ENCODE results near the gene SBF2. TPM values are rescaled to one million over a fixed set of nuclear protein-coding genes. Genes with fewer than 3 reads are reported as not detected.

The SBF2 gene
- total and polyA plus RNA-seq, 4 experiments from 2014 or later, result 0.50 to 15.4 (median 10.2) TPM

DNA sequence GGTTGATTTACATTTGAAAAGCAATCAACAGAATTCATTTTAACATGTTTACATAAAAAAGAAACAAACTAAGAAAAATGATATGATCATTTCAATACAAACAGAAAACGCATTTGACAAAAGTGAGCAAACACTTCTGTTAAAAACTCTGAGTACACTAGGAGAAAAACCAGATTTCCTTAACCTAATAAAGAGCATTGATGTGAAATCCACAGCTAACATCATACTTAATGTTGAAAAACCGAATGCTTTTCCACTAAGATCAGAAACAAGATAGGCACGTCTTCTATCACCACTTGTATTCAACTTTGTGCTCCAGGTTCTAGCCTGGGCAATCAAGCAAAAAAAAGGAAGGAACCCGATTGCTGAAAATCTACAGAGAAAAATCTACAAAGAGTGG, 227.6 kb downstream of the SBF2 start:
- Mint-ChIP-seq H3K4me1 (peaks cover 0 to 4% (median 3%) of the 10 kb centered on the region in 4 donors), H3K36me3 (peaks cover 13 to 14% of the 10 kb centered on the region in 2 donors), H3K9me3 (peaks cover 0 to 28% (median 20%) of the 10 kb centered on the region in 8 donors), H3K4me3 (no peak overlapping the region), H3K27ac (no peak overlapping the region), H3K27me3 (no peaks in the 10 kb centered on the region)
- Histone ChIP-seq H3K27ac (ENCODE audit: low read depth, low read length) (no peak overlapping the region), H3K9me3 (ENCODE audit: control insufficient read depth in 1 of 2, low read length in 2 of 2) (no peaks in the 10 kb centered on the region), H3K27me3 (ENCODE audit: insufficient read depth, low read length) (no peaks in the 10 kb centered on the region), H3K4me3 (ENCODE audit: low read length in 2 of 2) (no peak overlapping the region), H3K36me3 (ENCODE audit: insufficient read depth, low read length) (no peaks in the 10 kb centered on the region), H3K4me1 (ENCODE audit: insufficient read depth, low read length) (no peaks in the 10 kb centered on the region)
- POLR2A ChIA-PET (ENCODE audit: partially characterized antibody), result no interaction called here
- DNase-seq, result no peak
- intact Hi-C loops (cut with micrococcal nuclease), result no loop called here
- CTCF ChIA-PET (ENCODE audit: partially characterized antibody), result no interaction called here

DNA sequence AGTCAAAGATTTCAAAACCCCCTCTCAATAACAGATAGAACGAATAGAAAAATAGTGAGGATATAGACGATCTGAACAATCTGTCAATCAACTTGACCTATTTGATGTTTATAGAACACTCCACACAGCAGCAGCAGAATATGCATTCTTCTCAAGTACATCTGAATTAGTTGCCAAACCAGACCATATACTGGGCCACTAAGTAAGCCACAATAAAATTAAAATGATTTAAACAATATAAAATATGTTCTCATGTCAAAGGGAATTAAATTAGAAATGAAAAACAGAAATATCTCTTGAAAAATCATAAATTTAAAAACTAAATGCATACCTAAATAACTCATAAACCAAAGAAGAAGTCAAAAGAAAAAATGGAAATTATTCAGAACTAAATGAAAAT, 229.2 kb downstream of the SBF2 start:
- H3K9me3 ChIP-seq (ENCODE audit: control insufficient read depth in 1 of 2, low read length in 2 of 2), result no peaks in the 10 kb centered on the region
- Mint-ChIP-seq H3K4me3 (no peak overlapping the region), H3K9me3 (peaks cover under 1 to 31% (median 28%) of the 10 kb centered on the region in 8 donors), H3K4me1 (peaks cover 0 to 4% (median 3%) of the 10 kb centered on the region in 4 donors), H3K27me3 (no peaks in the 10 kb centered on the region), H3K27ac (no peak overlapping the region), H3K36me3 (peaks cover 21 to 24% of the 10 kb centered on the region in 2 donors)
- intact Hi-C loops (cut with micrococcal nuclease), result no loop called here
- no peak overlapping the region for H3K4me3 ChIP-seq (ENCODE audit: low read length in 2 of 2)
- H3K27ac ChIP-seq (ENCODE audit: low read depth, low read length), result no peak overlapping the region
- no peaks in the 10 kb centered on the region for H3K27me3 ChIP-seq (ENCODE audit: insufficient read depth, low read length)
- no peaks in the 10 kb centered on the region for H3K36me3 ChIP-seq (ENCODE audit: insufficient read depth, low read length)
- ChIA-PET POLR2A (ENCODE audit: partially characterized antibody) (no interaction called here), CTCF (ENCODE audit: partially characterized antibody) (interaction anchor here (1.5 kb wide), 1 partner anchor 12 kb away, joined by 4 read pairs; no protein-coding TSS in a partner anchor)
- H3K4me1 ChIP-seq (ENCODE audit: insufficient read depth, low read length), result no peaks in the 10 kb centered on the region
- no peak for DNase-seq

DNA sequence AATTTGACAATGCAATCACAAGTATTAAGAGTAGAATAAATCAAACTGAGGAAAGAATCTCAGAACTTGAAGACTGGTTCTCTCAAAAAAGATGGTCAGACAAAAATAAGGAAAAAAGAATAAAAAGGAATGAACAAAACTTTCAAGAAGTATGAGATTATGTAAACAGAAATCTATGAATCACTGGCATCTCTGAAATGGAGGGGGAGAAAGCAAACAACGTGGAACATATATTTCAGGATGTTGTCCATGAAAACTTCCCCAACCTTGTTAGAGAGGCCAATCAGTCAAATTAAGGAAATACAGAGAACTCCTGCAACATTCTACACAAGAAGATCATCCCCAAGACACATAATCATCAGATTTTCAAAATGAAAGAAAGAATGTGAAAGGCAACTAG, 235.7 kb downstream of the SBF2 start:
- Mint-ChIP-seq H3K27me3 (no peaks in the 10 kb centered on the region), H3K36me3 (peaks cover 39 to 56% of the 10 kb centered on the region in 2 donors), H3K27ac (no peak overlapping the region), H3K4me3 (no peak overlapping the region), H3K4me1 (peaks cover 0 to 1% (median 0%) of the 10 kb centered on the region in 4 donors), H3K9me3 (peaks cover 5 to 72% (median 58%) of the 10 kb centered on the region in 8 donors)
- Histone ChIP-seq H3K27ac (ENCODE audit: low read depth, low read length) (no peak overlapping the region), H3K36me3 (ENCODE audit: insufficient read depth, low read length) (no peaks in the 10 kb centered on the region), H3K4me1 (ENCODE audit: insufficient read depth, low read length) (no peaks in the 10 kb centered on the region), H3K9me3 (ENCODE audit: control insufficient read depth in 1 of 2, low read length in 2 of 2) (no peaks in the 10 kb centered on the region), H3K4me3 (ENCODE audit: low read length in 2 of 2) (no peak overlapping the region), H3K27me3 (ENCODE audit: insufficient read depth, low read length) (no peaks in the 10 kb centered on the region)
- ChIA-PET CTCF (ENCODE audit: partially characterized antibody) (no interaction called here), POLR2A (ENCODE audit: partially characterized antibody) (no interaction called here)
- no peak for DNase-seq
- intact Hi-C loops (cut with micrococcal nuclease), result no loop called here

DNA sequence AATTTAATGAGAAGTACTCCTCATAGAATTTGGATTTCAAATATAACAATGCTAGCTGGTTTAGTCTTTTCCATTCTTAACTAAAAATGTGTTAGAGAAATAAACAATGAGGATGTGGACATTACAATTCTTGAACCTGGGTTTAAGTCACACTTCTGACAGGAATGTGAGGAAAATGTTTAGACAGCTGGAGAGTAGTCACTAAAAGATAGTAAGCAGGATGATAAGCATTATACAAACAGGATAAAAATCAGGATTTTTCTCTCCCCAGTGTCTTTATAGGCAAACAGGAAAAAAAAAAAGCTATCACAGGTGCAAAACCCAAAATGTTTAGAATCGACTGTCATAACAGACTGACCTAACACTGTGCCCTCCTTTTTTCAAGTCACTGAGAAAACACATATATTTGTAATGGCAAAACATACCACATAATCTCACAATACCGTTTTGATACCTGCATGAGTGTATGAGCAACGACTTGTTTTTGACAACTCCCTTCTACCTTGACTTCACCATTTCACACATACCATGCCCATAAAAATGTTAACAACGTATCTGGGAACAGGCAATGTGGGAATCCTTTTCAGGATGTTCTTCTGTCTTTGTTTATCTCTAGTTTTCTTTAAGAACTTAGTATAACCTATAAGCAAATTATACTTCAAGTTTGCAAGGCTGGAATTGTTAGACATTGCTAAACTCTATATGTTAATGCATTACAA, 242.0 kb downstream of the SBF2 start:
- Mint-ChIP-seq H3K4me3 (no peak overlapping the region), H3K9me3 (peaks cover 2 to 36% (median 9%) of the 10 kb centered on the region in 8 donors), H3K27me3 (no peaks in the 10 kb centered on the region), H3K36me3 (peaks cover 7 to 10% of the 10 kb centered on the region in 2 donors), H3K4me1 (no peaks in the 10 kb centered on the region), H3K27ac (no peak overlapping the region)
- DNase-seq, result no peak
- no peaks in the 10 kb centered on the region for H3K36me3 ChIP-seq (ENCODE audit: insufficient read depth, low read length)
- ChIA-PET POLR2A (ENCODE audit: partially characterized antibody) (no interaction called here), CTCF (ENCODE audit: partially characterized antibody) (no interaction called here)
- H3K4me3 ChIP-seq (ENCODE audit: low read length in 2 of 2), result no peak overlapping the region
- H3K27me3 ChIP-seq (ENCODE audit: insufficient read depth, low read length), result no peaks in the 10 kb centered on the region
- intact Hi-C loops (cut with micrococcal nuclease), result no loop called here
- no peak overlapping the region for H3K27ac ChIP-seq (ENCODE audit: low read depth, low read length)
- H3K9me3 ChIP-seq (ENCODE audit: control insufficient read depth in 1 of 2, low read length in 2 of 2), result no peaks in the 10 kb centered on the region
- no peaks in the 10 kb centered on the region for H3K4me1 ChIP-seq (ENCODE audit: insufficient read depth, low read length)

DNA sequence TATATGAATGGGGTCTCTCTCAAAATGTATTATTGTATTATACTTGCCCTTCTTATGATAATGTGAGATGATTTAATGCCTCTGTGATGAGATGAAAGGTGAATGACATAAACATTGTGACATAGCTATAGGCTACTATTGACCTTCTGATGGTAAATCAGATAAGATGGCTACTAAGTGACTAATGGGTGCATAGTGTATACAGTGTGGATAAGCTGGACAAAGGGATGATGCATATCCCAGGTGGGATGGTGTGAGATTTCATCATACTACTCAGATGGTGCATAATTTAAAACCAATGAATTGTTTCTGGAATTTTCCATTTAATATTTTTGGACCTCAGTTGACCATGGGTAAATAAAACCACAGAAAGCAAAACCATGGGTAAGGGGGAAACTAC, 243.5 kb downstream of the SBF2 start:
- H3K4me3 ChIP-seq (ENCODE audit: low read length in 2 of 2), result no peak overlapping the region
- ChIA-PET POLR2A (ENCODE audit: partially characterized antibody) (no interaction called here), CTCF (ENCODE audit: partially characterized antibody) (no interaction called here)
- peaks cover 2 to 29% (median 10%) of the 10 kb centered on the region in 8 donors for H3K9me3 Mint-ChIP-seq
- peaks cover 5 to 7% of the 10 kb centered on the region in 2 donors for H3K36me3 Mint-ChIP-seq
- H3K4me1 ChIP-seq (ENCODE audit: insufficient read depth, low read length), result no peaks in the 10 kb centered on the region
- no peaks in the 10 kb centered on the region for H3K27me3 ChIP-seq (ENCODE audit: insufficient read depth, low read length)
- H3K4me3 Mint-ChIP-seq, result no peak overlapping the region
- DNase-seq, result no peak
- H3K27ac ChIP-seq (ENCODE audit: low read depth, low read length), result no peak overlapping the region
- H3K27me3 Mint-ChIP-seq, result no peaks in the 10 kb centered on the region
- no peak overlapping the region for H3K27ac Mint-ChIP-seq
- intact Hi-C loops (cut with micrococcal nuclease), result no loop called here
- H3K9me3 ChIP-seq (ENCODE audit: control insufficient read depth in 1 of 2, low read length in 2 of 2), result no peaks in the 10 kb centered on the region
- no peaks in the 10 kb centered on the region for H3K4me1 Mint-ChIP-seq
- H3K36me3 ChIP-seq (ENCODE audit: insufficient read depth, low read length), result no peaks in the 10 kb centered on the region

DNA sequence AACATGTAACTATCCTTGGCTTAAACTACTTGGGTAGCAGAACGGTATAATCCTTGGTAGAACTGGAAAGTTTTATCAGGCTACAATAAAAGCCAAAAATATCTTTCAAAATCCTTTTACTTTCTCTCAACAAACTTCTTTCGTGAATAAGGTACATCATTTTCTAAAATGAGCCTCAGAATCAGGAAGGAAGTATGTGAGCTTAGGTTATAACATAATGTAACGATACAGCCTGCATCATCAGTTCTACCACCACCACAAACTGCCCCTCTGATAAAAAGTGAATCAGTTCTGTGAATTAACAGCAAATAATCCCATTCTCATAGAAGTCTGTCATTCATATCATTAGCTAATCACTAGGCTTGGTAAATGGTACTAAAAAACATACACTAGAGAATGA, 244.3 kb downstream of the SBF2 start:
- H3K36me3 Mint-ChIP-seq, result peaks cover 0 to 7% of the 10 kb centered on the region in 2 donors

DNA sequence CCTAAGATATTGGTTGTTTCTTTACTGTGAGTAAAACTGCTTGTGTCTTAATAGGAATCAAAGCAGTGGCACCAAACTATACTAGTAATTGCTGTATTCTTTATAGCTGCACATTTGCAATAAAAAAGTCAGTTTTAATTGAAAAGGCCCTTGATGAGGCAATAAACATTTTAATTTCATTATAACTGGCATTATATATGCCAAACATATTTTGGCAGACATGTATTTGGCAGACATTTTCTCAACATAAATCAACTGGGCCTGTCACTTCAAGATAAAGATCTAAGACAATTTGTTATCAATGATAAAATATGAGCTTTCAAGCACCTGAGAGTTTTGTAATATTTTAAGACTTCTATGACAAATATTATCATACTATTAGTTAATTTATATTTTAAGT, 245.7 kb downstream of the SBF2 start:
- no peaks in the 10 kb centered on the region for H3K36me3 ChIP-seq (ENCODE audit: insufficient read depth, low read length)
- no peak overlapping the region for H3K4me3 Mint-ChIP-seq
- H3K4me1 ChIP-seq (ENCODE audit: insufficient read depth, low read length), result no peaks in the 10 kb centered on the region
- no peaks in the 10 kb centered on the region for H3K27me3 Mint-ChIP-seq
- H3K4me3 ChIP-seq (ENCODE audit: low read length in 2 of 2), result no peak overlapping the region
- peaks cover 5% of the 10 kb centered on the region in 2 donors for H3K36me3 Mint-ChIP-seq
- H3K4me1 Mint-ChIP-seq, result no peaks in the 10 kb centered on the region
- H3K27ac ChIP-seq (ENCODE audit: low read depth, low read length), result no peak overlapping the region
- no peaks in the 10 kb centered on the region for H3K27me3 ChIP-seq (ENCODE audit: insufficient read depth, low read length)
- H3K27ac Mint-ChIP-seq, result no peak overlapping the region
- peaks cover 0 to 7% of the 10 kb centered on the region in 2 donors for H3K9me3 ChIP-seq (ENCODE audit: control insufficient read depth in 1 of 2, low read length in 2 of 2)
- DNase-seq, result no peak
- H3K9me3 Mint-ChIP-seq, result peaks cover 2 to 47% (median 25%) of the 10 kb centered on the region in 8 donors
- POLR2A ChIA-PET (ENCODE audit: partially characterized antibody), result no interaction called here
- intact Hi-C loops (cut with micrococcal nuclease), result no loop called here
- CTCF ChIA-PET (ENCODE audit: partially characterized antibody), result no interaction called here

More for the DNA sequence above, 244.3 kb downstream of the SBF2 start:
- Mint-ChIP-seq H3K4me1 (no peaks in the 10 kb centered on the region), H3K27me3 (no peaks in the 10 kb centered on the region), H3K4me3 (no peak overlapping the region), H3K27ac (no peak overlapping the region), H3K9me3 (peaks cover 2 to 33% (median 16%) of the 10 kb centered on the region in 8 donors)
- no peak for DNase-seq
- intact Hi-C loops (cut with micrococcal nuclease), result no loop called here
- Histone ChIP-seq H3K4me3 (ENCODE audit: low read length in 2 of 2) (no peak overlapping the region), H3K36me3 (ENCODE audit: insufficient read depth, low read length) (no peaks in the 10 kb centered on the region), H3K27me3 (ENCODE audit: insufficient read depth, low read length) (no peaks in the 10 kb centered on the region), H3K27ac (ENCODE audit: low read depth, low read length) (no peak overlapping the region), H3K4me1 (ENCODE audit: insufficient read depth, low read length) (no peaks in the 10 kb centered on the region), H3K9me3 (ENCODE audit: control insufficient read depth in 1 of 2, low read length in 2 of 2) (peaks cover 0 to 2% of the 10 kb centered on the region in 2 donors)
- ChIA-PET POLR2A (ENCODE audit: partially characterized antibody) (no interaction called here), CTCF (ENCODE audit: partially characterized antibody) (no interaction called here)
